ENCODE results near the gene EPB41L2. TPM values are rescaled to one million over a fixed set of nuclear protein-coding genes. Genes with fewer than 3 reads are reported as not detected.

The EPB41L2 gene
- total and polyA plus RNA-seq, 2 donors from 2014 or later = 19.6 to 111 TPM

- intact Hi-C loops (cut with DNase I) = no loop called here
- Histone ChIP-seq H3K27ac (ENCODE audit: low read depth in 2 of 2, low read length in 2 of 2) (no peak overlapping the region), H3K4me1 (ENCODE audit: control insufficient read depth in 2 of 3, insufficient read depth in 2 of 3, low read depth in 1 of 3, low read length in 3 of 3) (no peaks in the 10 kb centered on the region), H3K9me3 (ENCODE audit: control insufficient read depth in 2 of 3, insufficient read depth in 1 of 3, low read length in 3 of 3) (no peaks in the 10 kb centered on the region), H3K27me3 (ENCODE audit: control insufficient read depth, insufficient read depth, low read length) (no peaks in the 10 kb centered on the region), H3K4me3 (ENCODE audit: low read length in 3 of 3) (no peak overlapping the region), H3K9ac (ENCODE audit: low read length in 3 of 3) (no peak overlapping the region), H3K36me3 (ENCODE audit: control insufficient read depth in 2 of 3, insufficient read depth in 3 of 3, low read length in 3 of 3) (no peaks in the 10 kb centered on the region)
- FAIRE-seq = no peak
- no peak for TF ChIP-seq CTCF (IDR thresholded peaks at IDR 0.05; ENCODE audit: borderline replicate concordance, extremely low read depth, insufficient read depth)
- DNase-seq = no peak
Measured at GRCh38 chr6:130982941-130983456, 80.0 kb downstream of the EPB41L2 start.

- Histone ChIP-seq H3K27ac (ENCODE audit: low read depth in 2 of 2, low read length in 2 of 2) (no peak overlapping the region), H3K9me3 (ENCODE audit: control insufficient read depth in 2 of 3, insufficient read depth in 1 of 3, low read length in 3 of 3) (no peaks in the 10 kb centered on the region), H3K36me3 (ENCODE audit: control insufficient read depth in 2 of 3, insufficient read depth in 3 of 3, low read length in 3 of 3) (no peaks in the 10 kb centered on the region), H3K4me1 (ENCODE audit: control insufficient read depth in 2 of 3, insufficient read depth in 2 of 3, low read depth in 1 of 3, low read length in 3 of 3) (no peaks in the 10 kb centered on the region), H3K27me3 (ENCODE audit: control insufficient read depth, insufficient read depth, low read length) (no peaks in the 10 kb centered on the region), H3K9ac (ENCODE audit: low read length in 3 of 3) (no peak overlapping the region), H3K4me3 (ENCODE audit: low read length in 3 of 3) (no peak overlapping the region)
- no peak for TF ChIP-seq CTCF (IDR thresholded peaks at IDR 0.05; ENCODE audit: borderline replicate concordance, extremely low read depth, insufficient read depth)
- intact Hi-C loops (cut with DNase I) = no loop called here
- FAIRE-seq (no peak), DNase-seq (no peak)
Measured at GRCh38 chr6:130982135-130982534, 80.9 kb downstream of the EPB41L2 start.

- FAIRE-seq (no peak), DNase-seq (peak in 3 of 5 donors; percentile 19 to 95 (median 84))
- no peak overlapping the region for H3K27ac ChIP-seq (ENCODE audit: low read depth in 2 of 2, low read length in 2 of 2)
- intact Hi-C loops (cut with DNase I) = no loop called here
- no peaks in the 10 kb centered on the region for H3K36me3 ChIP-seq (ENCODE audit: control insufficient read depth in 2 of 3, insufficient read depth in 3 of 3, low read length in 3 of 3)
- no peaks in the 10 kb centered on the region for H3K4me1 ChIP-seq (ENCODE audit: control insufficient read depth in 2 of 3, insufficient read depth in 2 of 3, low read depth in 1 of 3, low read length in 3 of 3)
- H3K4me3 ChIP-seq (ENCODE audit: low read length in 3 of 3) = no peak overlapping the region
- no peaks in the 10 kb centered on the region for H3K9me3 ChIP-seq (ENCODE audit: control insufficient read depth in 2 of 3, insufficient read depth in 1 of 3, low read length in 3 of 3)
- no peak overlapping the region for H3K9ac ChIP-seq (ENCODE audit: low read length in 3 of 3)
- no peaks in the 10 kb centered on the region for H3K27me3 ChIP-seq (ENCODE audit: control insufficient read depth, insufficient read depth, low read length)
- TF ChIP-seq CTCF (IDR thresholded peaks at IDR 0.05; ENCODE audit: borderline replicate concordance, extremely low read depth, insufficient read depth) = no peak
Measured at GRCh38 chr6:130981409-130981808, 81.6 kb downstream of the EPB41L2 start.

Data from kidney (tissue), 14 donors.